HG03571 (cell line): Measurements from ENCODE around the gene PSD2.
"Not testable (repeated sequence)": the region's sequence is repeated elsewhere in the genome, so short reads cannot be mapped to it uniquely, and the experiment has no call there.

Source experiments
- ATAC-seq: cut with Tn5 transposase; IDR thresholded peaks from one replicate; pipeline ENCODE4 v1.9.1; 2021; ENCODE audit not compliant: unreplicated experiment

The PSD2 gene

GRCh38 chr5:139789116-139789844 is 6.3 kb upstream of the PSD2 start:
- ATAC-seq = no peak

GRCh38 chr5:139789845-139790189 is 5.8 kb upstream of the PSD2 start:
- ATAC-seq = no peak

GRCh38 chr5:139792218-139792617 is 3.4 kb upstream of the PSD2 start:
- ATAC-seq = no peak

GRCh38 chr5:139792655-139793054 is 3.0 kb upstream of the PSD2 start:
- not testable (repeated sequence) for ATAC-seq

- no peak for ATAC-seq
Measured at GRCh38 chr5:139794067-139794846, 1.4 kb upstream of the PSD2 start.

- ATAC-seq = no peak
Measured at GRCh38 chr5:139796061-139796806, 626 bp downstream of the PSD2 start.

GRCh38 chr5:139797335-139797734 is 1.7 kb downstream of the PSD2 start:
- no peak for ATAC-seq

GRCh38 chr5:139797856-139798510 is 2.4 kb downstream of the PSD2 start:
- ATAC-seq = no peak

- ATAC-seq = no peak
Measured at GRCh38 chr5:139798883-139799282, 3.3 kb downstream of the PSD2 start.

GRCh38 chr5:139799359-139799758 is 3.8 kb downstream of the PSD2 start:
- no peak for ATAC-seq

- ATAC-seq = no peak
Measured at GRCh38 chr5:139803978-139804377, 8.4 kb downstream of the PSD2 start.

GRCh38 chr5:139804800-139805397 is 9.3 kb downstream of the PSD2 start:
- no peak for ATAC-seq

- ATAC-seq = no peak
Measured at GRCh38 chr5:139805545-139805944, 9.9 kb downstream of the PSD2 start.

GRCh38 chr5:139806111-139806510 is 10.5 kb downstream of the PSD2 start:
- no peak for ATAC-seq

GRCh38 chr5:139806726-139807646 is 11.4 kb downstream of the PSD2 start:
- no peak for ATAC-seq

GRCh38 chr5:139807647-139808030 is 12.0 kb downstream of the PSD2 start:
- ATAC-seq = no peak

- no peak for ATAC-seq
Measured at GRCh38 chr5:139808481-139809330, 13.1 kb downstream of the PSD2 start.

- ATAC-seq = no peak
Measured at GRCh38 chr5:139809331-139809810, 13.8 kb downstream of the PSD2 start.
